ENCODE data around the gene DMWD. TPM values are rescaled to one million over a fixed set of nuclear protein-coding genes. Genes with fewer than 3 reads are reported as not detected.

The DMWD gene
- total and polyA plus RNA-seq, 2 of the 4 experiments (the other 2 are of a cell fraction): 9.7 to 28.5 TPM

GRCh38 chr19:45804959-45805230 lies 12.2 kb upstream of the DMWD start:
- H3K23ac ChIP-seq (ENCODE audit: low read depth, low read length): no peak overlapping the region
- in situ Hi-C loops (cut with MboI; ENCODE audit: low sequenced_read_pairs): no loop called here

More at GRCh38 chr19:45804959-45805230, 12.2 kb upstream of the DMWD start:
- Histone ChIP-seq H2BK15ac (ENCODE audit: low read depth, low read length) (no peak overlapping the region), H2BK20ac (ENCODE audit: low read depth, low read length) (no peak overlapping the region), H2AFZ (replicated peaks; ENCODE audit: low read length, poor library complexity) (no peak overlapping the region), H3K9ac (ENCODE audit: low read depth, low read length) (no peak overlapping the region), H3K4me3 (ENCODE audit: insufficient read depth, low read depth, low read length) (no peak overlapping the region), H2AK5ac (ENCODE audit: low read depth, low read length) (peak overlapping the region; percentile 63; the same call in 1 of the 2 replicates), H4K5ac (ENCODE audit: low read depth, low read length) (no peak overlapping the region), H3K56ac (ENCODE audit: extremely low read depth, insufficient read depth, low read length) (no peak overlapping the region), H3K18ac (ENCODE audit: low read depth, low read length) (no peak overlapping the region), H3K4me1 (ENCODE audit: control insufficient read depth, insufficient read depth, low read length) (peaks cover 9% of the 10 kb centered on the region), H3K14ac (replicated peaks; ENCODE audit: low read depth, low read length) (no peak overlapping the region), H2BK120ac (ENCODE audit: low read depth, low read length) (no peak overlapping the region), H2BK5ac (ENCODE audit: low read depth, low read length, poor library complexity, severe bottlenecking) (no peak overlapping the region), H4K8ac (ENCODE audit: low read depth in 2 of 2, low read length in 2 of 2) (no peak overlapping the region), H2AK9ac (replicated peaks; ENCODE audit: low read depth, low read length, poor library complexity) (no peak overlapping the region), H3K4ac (ENCODE audit: low read depth, low read length) (no peak overlapping the region), H3K27ac (ENCODE audit: insufficient read depth, low read length) (no peak overlapping the region), H3K27me3 (ENCODE audit: control insufficient read depth, insufficient read depth, low read length) (no peaks in the 10 kb centered on the region), H4K91ac (ENCODE audit: insufficient read depth, low read depth, low read length) (no peak overlapping the region), H3K4me2 (ENCODE audit: low read depth, low read length) (no peak overlapping the region), H3K9me3 (ENCODE audit: control insufficient read depth, insufficient read depth, low read length) (peaks cover 4% of the 10 kb centered on the region), H3K79me1 (ENCODE audit: low read depth in 1 of 2, low read length in 2 of 2) (0 out of 4 replicates have a peak, but pooled peaks cover 0 to under 1% of the 10 kb centered on the region in 2 experiments), H3K36me3 (ENCODE audit: control insufficient read depth, insufficient read depth, low read length) (no peaks in the 10 kb centered on the region), H4K20me1 (ENCODE audit: insufficient read depth, low read length) (no peaks in the 10 kb centered on the region), H3K9me1 (ENCODE audit: insufficient read depth, low read length) (0 out of 2 replicates have a peak, but pooled peaks cover 2% of the 10 kb centered on the region)
- ChIA-PET POLR2A (ENCODE audit: unreplicated experiment) (no interaction called here), CTCF (no interaction called here)
- TF ChIP-seq CHD1 (IDR thresholded peaks at IDR 0.05; ENCODE audit: low read depth, low read length): no peak
- no peak for TF ChIP-seq MXI1 (IDR thresholded peaks at IDR 0.05; ENCODE audit: borderline replicate concordance, low read depth, low read length)
- TF ChIP-seq FOS (IDR thresholded peaks at IDR 0.05; ENCODE audit: low read depth, low read length): no peak
- no peak for TF ChIP-seq MAFK (IDR thresholded peaks at IDR 0.05; ENCODE audit: low read depth, low read length)
- TF ChIP-seq RAD21 (IDR thresholded peaks at IDR 0.05; ENCODE audit: low read length): no peak
- no peak for TF ChIP-seq CEBPB (IDR thresholded peaks at IDR 0.05; ENCODE audit: low read depth, low read length)
- TF ChIP-seq RCOR1 (IDR thresholded peaks at IDR 0.05; ENCODE audit: insufficient replicate concordance, low read length): no peak
- no peak for TF ChIP-seq USF2 (IDR thresholded peaks at IDR 0.05; ENCODE audit: low read depth, low read length)
- TF ChIP-seq NFE2L2 (IDR thresholded peaks at IDR 0.05; ENCODE audit: low read depth, low read length): no peak
- TF ChIP-seq SMC3 (IDR thresholded peaks at IDR 0.05; ENCODE audit: low read depth, low read length): no peak
- no peak for TF ChIP-seq POLR2A (IDR thresholded peaks at IDR 0.05; ENCODE audit: low read depth, low read length)
- TF ChIP-seq BHLHE40 (IDR thresholded peaks at IDR 0.05; ENCODE audit: low read depth, low read length): no peak
- TF ChIP-seq CTCF (conservative IDR thresholded peaks at IDR 0.05; ENCODE audit: low read depth, low read length): no peak
- TF ChIP-seq RFX5 (IDR thresholded peaks at IDR 0.05; ENCODE audit: low read depth, low read length): no peak
- TF ChIP-seq ELK1 (IDR thresholded peaks at IDR 0.05; ENCODE audit: borderline replicate concordance, low read depth, low read length): no peak
- TF ChIP-seq MAZ (IDR thresholded peaks at IDR 0.05; ENCODE audit: borderline replicate concordance, low read depth, low read length): no peak
- intact Hi-C loops (cut with micrococcal nuclease) (no loop called here), dilution Hi-C loops (cut with HindIII; ENCODE audit: low sequenced_read_pairs, unreplicated experiment) (no loop called here)
- ATAC-seq (ENCODE audit: low read depth) (no peak), DNase-seq (no peak)
- WGBS, 2 experiments (ENCODE audit: extremely low coverage in 2 of 2, insufficient read length in 1 of 2): no CpG with 5 or more reads among the region's 8 CpGs
- BruUV-seq (replicated peaks): no TSS peak
